SK-N-SH (cell line): ENCODE results near the gene ARID1A. TPM values are rescaled to one million over a fixed set of nuclear protein-coding genes. Genes with fewer than 3 reads are reported as not detected.

Experiments used
- CTCF ChIA-PET: fragments of 300-600, 350-600 bp; formaldehyde crosslinking; extraction: SDS; loops from one replicate; lab custom pipeline; 2021; lab: Yijun Ruan, JAX
- POLR2A ChIA-PET: fragments of 350-600 bp; sonication (Branson Sonifier 250); formaldehyde crosslinking; extraction: SDS; loops from one replicate; lab custom pipeline; 2020; ENCODE audit warnings: antibody characterized with exemption, inconsistent platforms; lab: Yijun Ruan, JAX
- DNase-seq: peaks from one replicate; pipeline ENCODE4 v3.0.0; 2012
- H2AFZ ChIP-seq: fragments of 200-600 bp; sonication (generic); 2 replicates; pipeline ENCODE4 v1.8.1; 2016; ENCODE audit warnings: antibody characterized with exemption, mild to moderate bottlenecking, low read depth
- H3F3A ChIP-seq: fragments of 200-600 bp; sonication (generic); replicated peaks from 2 replicates; pipeline ENCODE3; 2016; ENCODE audit warnings: antibody characterized with exemption, mild to moderate bottlenecking; ENCODE audit not compliant: insufficient read depth
- H3K27ac ChIP-seq, 2 experiments: fragments of 200-500 bp in 1 of 2; fragments of 200-600 bp in 1 of 2; sonication (Bioruptor generic) in 1 of 2; sonication (generic), shearing (Covaris generic) in 1 of 2; 2 replicates each; pipeline versions ENCODE4 v1.5.1 to v1.6.1; 2014 to 2016; ENCODE audit warnings: low read depth in 2 of 2, inconsistent platforms in 1 of 2, low read length in 1 of 2, mild to moderate bottlenecking in 1 of 2, mixed read lengths in 1 of 2
- H3K27me3 ChIP-seq: fragments of 200-600 bp; sonication (generic), shearing (Covaris generic); 2 replicates; pipeline ENCODE4 v1.6.1; 2016; ENCODE audit warnings: mixed run types; ENCODE audit not compliant: insufficient read depth
- H3K36me3 ChIP-seq, 2 experiments: fragments of 200-500 bp in 1 of 2; fragments of 200-600 bp in 1 of 2; sonication (Bioruptor generic) in 1 of 2; sonication (generic) in 1 of 2; replicated peaks in 1 of 2; 2 replicates each; pipeline versions ENCODE3 to v1.5.1; 2014 to 2016; ENCODE audit warnings: low read length in 1 of 2, mild to moderate bottlenecking in 1 of 2; ENCODE audit not compliant: insufficient read depth in 2 of 2, control insufficient read depth in 1 of 2
- H3K4me1 ChIP-seq, 2 experiments: fragments of 200-500 bp in 1 of 2; fragments of 200-600 bp in 1 of 2; sonication (Bioruptor generic) in 1 of 2; sonication (generic), shearing (Covaris generic) in 1 of 2; 2 replicates each; pipeline versions ENCODE4 v1.5.1 to v1.6.1; 2014 to 2016; ENCODE audit warnings: low read depth in 1 of 2, low read length in 1 of 2, mixed run types in 1 of 2; ENCODE audit not compliant: insufficient read depth in 2 of 2, control insufficient read depth in 1 of 2
- H3K4me2 ChIP-seq: fragments of 200-600 bp; sonication (generic), shearing (Covaris generic); 2 replicates; pipeline ENCODE4 v1.6.1; 2017; ENCODE audit warnings: mixed run types
- H3K4me3 ChIP-seq, 2 experiments: fragments of 200-500 bp in 1 of 2; fragments of 200-600 bp in 1 of 2; sonication (Bioruptor generic) in 1 of 2; sonication (generic), shearing (Covaris generic) in 1 of 2; 2 replicates each; pipeline versions ENCODE4 v1.5.1 to v1.8.1; 2014 to 2016; ENCODE audit warnings: low read depth in 2 of 2, inconsistent platforms in 1 of 2, low read length in 1 of 2, mild to moderate bottlenecking in 1 of 2, mixed read lengths in 1 of 2, moderate library complexity in 1 of 2
- H3K79me2 ChIP-seq: fragments of 200-600 bp; sonication (generic); 2 replicates; pipeline ENCODE4 v1.8.1; 2017; ENCODE audit warnings: mild to moderate bottlenecking; ENCODE audit not compliant: insufficient read depth
- H3K9ac ChIP-seq: fragments of 200-600 bp; sonication (generic); 2 replicates; pipeline ENCODE4 v1.6.1; 2017; ENCODE audit warnings: mixed run types
- H3K9me2 ChIP-seq: fragments of 200-600 bp; sonication (generic); 2 replicates; pipeline ENCODE4 v1.6.1; 2017; ENCODE audit warnings: mixed run types
- H3K9me3 ChIP-seq: fragments of 200-600 bp; sonication (generic); 2 replicates; pipeline ENCODE4 v1.6.1; 2017; ENCODE audit warnings: mixed run types, mild to moderate bottlenecking, moderate library complexity
- H4K20me1 ChIP-seq: fragments of 200-600 bp; sonication (generic); 2 replicates; pipeline ENCODE4 v1.6.1; 2017; ENCODE audit warnings: mild to moderate bottlenecking, mixed run types; ENCODE audit not compliant: insufficient read depth
- CTCF ChIP-seq: fragments of 200-600 bp; sonication (generic); IDR thresholded peaks from 2 replicates; pipeline ENCODE4 v1.6.1; 2017; ENCODE audit warnings: antibody characterized with exemption, mild to moderate bottlenecking, moderate library complexity
- FOSL2 ChIP-seq: IDR thresholded peaks from 2 replicates; pipeline ENCODE4 v1.4.0; 2012; ENCODE audit warnings: low read depth, mild to moderate bottlenecking, moderate library complexity, borderline replicate concordance
- FOXM1 ChIP-seq: IDR thresholded peaks from 2 replicates; pipeline ENCODE4 v1.4.0; 2012; ENCODE audit warnings: low read depth, mild to moderate bottlenecking
- GABPA ChIP-seq: IDR thresholded peaks from 2 replicates; pipeline ENCODE4 v1.4.0; 2012; ENCODE audit warnings: low read depth, mild to moderate bottlenecking
- GATA2 ChIP-seq: sonication (generic); formaldehyde crosslinking; IDR thresholded peaks from 2 replicates; pipeline ENCODE4 v1.5.0; 2020; ENCODE audit warnings: mild to moderate bottlenecking, missing genetic modification reagents
- JUND ChIP-seq: IDR thresholded peaks from 2 replicates; pipeline ENCODE4 v1.4.0; 2012
- POLR2AphosphoS5 ChIP-seq: IDR thresholded peaks from 2 replicates; pipeline ENCODE4 v1.6.1; 2012; ENCODE audit warnings: low read depth, low read length
- RXRA ChIP-seq: IDR thresholded peaks from 2 replicates; pipeline ENCODE4 v1.4.0; 2012; ENCODE audit warnings: low read depth, mild to moderate bottlenecking, borderline replicate concordance
- SIN3A ChIP-seq: IDR thresholded peaks from 2 replicates; pipeline ENCODE4 v1.6.1; 2012; ENCODE audit warnings: low read depth, mild to moderate bottlenecking, low read length, moderate library complexity, borderline replicate concordance
- SMC3 ChIP-seq: IDR thresholded peaks from 2 replicates; pipeline ENCODE4 v1.6.1; 2012; ENCODE audit warnings: low read depth, low read length, improper control_type of control experiment
- TCF12 ChIP-seq: IDR thresholded peaks from 2 replicates; pipeline ENCODE4 v1.4.0; 2012
- TEAD4 ChIP-seq: IDR thresholded peaks from 2 replicates; pipeline ENCODE4 v1.4.0; 2012; ENCODE audit warnings: mild to moderate bottlenecking, borderline replicate concordance; ENCODE audit not compliant: insufficient read depth
- ZBTB33 ChIP-seq: IDR thresholded peaks from 2 replicates; pipeline ENCODE4 v1.4.0; 2012; ENCODE audit warnings: low read depth, borderline replicate concordance
- polyA plus RNA-seq, 3 experiments: library from polyadenylated mRNA; depleted of rRNA; stranded (reverse); fragments of >200 nt; gene quantifications; 2 replicates each; pipeline ENCODE4 v1.2.3, GENCODE V29; 2012
- TF ChIP-seq, protein P1 (sequence below): fragments of 150-350 bp; IDR thresholded peaks from 2 replicates; pipeline ENCODE4 v1.6.1; 2016; ENCODE audit warnings: mild to moderate bottlenecking, low read depth, low read length
- TF ChIP-seq, protein P2 (sequence below): IDR thresholded peaks from 2 replicates; pipeline ENCODE4 v1.4.0; 2012; ENCODE audit warnings: low read depth, borderline replicate concordance

The ARID1A gene
- polyA plus RNA-seq, 1 of the 3 experiments (the other 2 are of a cell fraction) = 26.5 TPM

DNA sequence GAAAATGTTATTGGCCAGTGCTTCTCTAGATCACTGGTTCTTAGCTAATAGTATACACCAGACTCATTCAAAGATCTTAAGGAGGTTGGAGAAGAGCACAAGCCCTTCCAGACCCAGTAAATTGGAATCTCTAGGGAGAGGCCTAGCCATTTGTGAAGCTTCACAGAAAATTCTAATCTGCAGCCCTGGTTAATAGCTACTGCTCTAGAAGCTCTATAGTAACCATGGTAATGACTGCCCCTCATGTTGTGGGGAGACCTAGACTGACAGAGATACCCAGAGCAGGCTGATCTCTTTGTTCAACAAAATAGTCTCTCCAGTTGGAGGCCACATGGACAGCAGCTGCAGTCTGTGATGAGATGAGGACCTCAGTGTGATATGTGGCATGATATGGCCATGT, 31.7 kb downstream of the ARID1A start:
- Histone ChIP-seq H3K4me2 (no peak overlapping the region), H3K36me3 (peaks cover 27 to 33% of the 10 kb centered on the region in 2 experiments), H3K4me1 (peaks cover 33 to 42% of the 10 kb centered on the region in 2 experiments), H3K79me2 (peaks cover 100% of the 10 kb centered on the region), H3K27me3 (no peaks in the 10 kb centered on the region), H2AFZ (no peak overlapping the region), H3K9ac (no peak overlapping the region), H3K9me3 (no peaks in the 10 kb centered on the region), H4K20me1 (peaks cover 96% of the 10 kb centered on the region), H3K9me2 (no peaks in the 10 kb centered on the region), H3K4me3 (no peak overlapping the region), H3F3A (peaks cover 19% of the 10 kb centered on the region), H3K27ac (peak overlapping the region in 1 of 2 experiments; percentile 34; a peak in 2 of 4 replicates)
- DNase-seq = peak; percentile 43
- TF ChIP-seq RXRA = no peak
- no peak for TF ChIP-seq GABPA
- TF ChIP-seq TCF12 = no peak
- no peak for TF ChIP-seq CTCF
- no peak for TF ChIP-seq SIN3A
- TF ChIP-seq, protein P1, sequence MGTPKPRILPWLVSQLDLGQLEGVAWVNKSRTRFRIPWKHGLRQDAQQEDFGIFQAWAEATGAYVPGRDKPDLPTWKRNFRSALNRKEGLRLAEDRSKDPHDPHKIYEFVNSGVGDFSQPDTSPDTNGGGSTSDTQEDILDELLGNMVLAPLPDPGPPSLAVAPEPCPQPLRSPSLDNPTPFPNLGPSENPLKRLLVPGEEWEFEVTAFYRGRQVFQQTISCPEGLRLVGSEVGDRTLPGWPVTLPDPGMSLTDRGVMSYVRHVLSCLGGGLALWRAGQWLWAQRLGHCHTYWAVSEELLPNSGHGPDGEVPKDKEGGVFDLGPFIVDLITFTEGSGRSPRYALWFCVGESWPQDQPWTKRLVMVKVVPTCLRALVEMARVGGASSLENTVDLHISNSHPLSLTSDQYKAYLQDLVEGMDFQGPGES = no peak
- TF ChIP-seq FOSL2 = no peak
- no peak for TF ChIP-seq POLR2AphosphoS5
- TF ChIP-seq FOXM1 = no peak
- no peak for TF ChIP-seq TEAD4
- TF ChIP-seq ZBTB33 = no peak
- TF ChIP-seq GATA2 = no peak
- TF ChIP-seq JUND = no peak
- no peak for TF ChIP-seq SMC3
- TF ChIP-seq, protein P2, sequence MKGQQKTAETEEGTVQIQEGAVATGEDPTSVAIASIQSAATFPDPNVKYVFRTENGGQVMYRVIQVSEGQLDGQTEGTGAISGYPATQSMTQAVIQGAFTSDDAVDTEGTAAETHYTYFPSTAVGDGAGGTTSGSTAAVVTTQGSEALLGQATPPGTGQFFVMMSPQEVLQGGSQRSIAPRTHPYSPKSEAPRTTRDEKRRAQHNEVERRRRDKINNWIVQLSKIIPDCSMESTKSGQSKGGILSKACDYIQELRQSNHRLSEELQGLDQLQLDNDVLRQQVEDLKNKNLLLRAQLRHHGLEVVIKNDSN = no peak
- CTCF ChIA-PET = interaction anchor here (1.2 to 1.5 kb wide), 2 partner anchors 50 to 61 kb away, joined by 4 to 8 read pairs; no protein-coding TSS in a partner anchor
- POLR2A ChIA-PET = no interaction called here
